Ovary (tissue), 3 donors: Measurements from ENCODE around the gene ABCC5.

ENCODE experiments used
- CTCF ChIP-seq, 3 donors: fragments of 450-650 bp in 2 of 3; fragments of 200-600 bp in 1 of 3; IDR thresholded peaks; one replicate each; pipeline versions ENCODE4 v1.5.1 to v1.8.0; 2016 to 2022; ENCODE audit warnings: antibody characterized with exemption in 3 of 3, mild to moderate bottlenecking in 1 of 3
- EP300 ChIP-seq: sonication (generic); formaldehyde crosslinking; IDR thresholded peaks from one replicate; pipeline ENCODE4 v1.6.1; 2017; ENCODE audit warnings: antibody characterized with exemption
- POLR2A ChIP-seq: fragments of 450-650 bp; IDR thresholded peaks from one replicate; pipeline ENCODE4 v1.6.1; 2017; ENCODE audit warnings: antibody characterized with exemption, mild to moderate bottlenecking, moderate library complexity
- donor health status: DM: no; HTN: no; CAD: no.

GRCh38 chr3:183875411-183875810, 142.3 kb downstream of the ABCC5 start:
- TF ChIP-seq CTCF (IDR thresholded peaks at IDR 0.05) = no peak
- no peak for TF ChIP-seq EP300
- no peak for TF ChIP-seq POLR2A
